Stomach (tissue), 4 donors: ENCODE data around the gene CXCL6.

ENCODE experiments used
- EP300 ChIP-seq: sonication (generic); formaldehyde crosslinking; IDR thresholded peaks from one replicate; pipeline ENCODE4 v1.6.1; 2017; ENCODE audit warnings: antibody characterized with exemption
- POLR2A ChIP-seq, 4 donors: fragments of 450-650 bp; IDR thresholded peaks; one replicate each; pipeline ENCODE4 v1.6.1; 2016; ENCODE audit warnings: antibody characterized with exemption in 4 of 4, control low read depth in 2 of 4, mild to moderate bottlenecking in 1 of 4, moderate library complexity in 1 of 4
- POLR2AphosphoS5 ChIP-seq, 3 donors: sonication (generic); formaldehyde crosslinking; IDR thresholded peaks; one replicate each; pipeline ENCODE4 v1.6.1; 2016; ENCODE audit warnings: antibody characterized with exemption in 3 of 3
- TF ChIP-seq, protein P1 (sequence below), 7 experiments: fragments of 450-650 bp in 4 of 7; fragments of 200-600 bp in 3 of 7; sonication (generic) in 3 of 7; IDR thresholded peaks; one replicate each; pipeline ENCODE4 v1.5.1; 2016 to 2019; ENCODE audit warnings: antibody characterized with exemption in 7 of 7, control low read depth in 2 of 7, mild to moderate bottlenecking in 1 of 7

DNA sequence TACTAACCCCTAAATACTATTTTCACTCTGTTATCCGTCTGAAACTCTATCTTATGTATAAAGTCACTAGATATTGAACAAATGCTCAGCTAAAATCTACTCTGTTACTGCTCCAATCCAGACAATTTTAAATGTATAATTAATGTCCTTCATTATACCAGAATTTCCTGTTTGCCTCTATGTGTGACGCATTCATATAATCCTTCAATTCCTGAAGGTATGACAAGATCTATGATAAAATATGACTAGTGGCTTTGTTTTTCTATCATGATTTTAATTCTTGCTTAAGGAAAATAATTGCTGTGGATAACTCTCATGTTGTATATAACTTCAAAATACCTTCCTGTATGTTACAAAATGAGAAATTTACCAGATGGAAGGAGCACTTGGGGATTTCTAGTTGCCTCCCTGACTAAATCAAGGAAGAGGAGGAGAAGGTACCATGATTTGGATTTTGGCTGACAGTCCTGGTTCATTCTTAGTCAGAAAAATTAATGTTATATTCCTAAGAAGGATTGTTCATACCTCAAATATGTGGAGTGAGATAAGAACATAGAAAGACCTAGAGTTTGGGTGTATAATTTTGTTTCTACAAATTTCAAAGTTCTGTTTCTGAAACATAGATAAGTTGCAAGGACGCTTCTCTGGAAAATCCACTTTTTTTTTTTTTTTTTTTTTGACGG lies 4.9 kb downstream of the CXCL6 start:
- TF ChIP-seq, protein P1, sequence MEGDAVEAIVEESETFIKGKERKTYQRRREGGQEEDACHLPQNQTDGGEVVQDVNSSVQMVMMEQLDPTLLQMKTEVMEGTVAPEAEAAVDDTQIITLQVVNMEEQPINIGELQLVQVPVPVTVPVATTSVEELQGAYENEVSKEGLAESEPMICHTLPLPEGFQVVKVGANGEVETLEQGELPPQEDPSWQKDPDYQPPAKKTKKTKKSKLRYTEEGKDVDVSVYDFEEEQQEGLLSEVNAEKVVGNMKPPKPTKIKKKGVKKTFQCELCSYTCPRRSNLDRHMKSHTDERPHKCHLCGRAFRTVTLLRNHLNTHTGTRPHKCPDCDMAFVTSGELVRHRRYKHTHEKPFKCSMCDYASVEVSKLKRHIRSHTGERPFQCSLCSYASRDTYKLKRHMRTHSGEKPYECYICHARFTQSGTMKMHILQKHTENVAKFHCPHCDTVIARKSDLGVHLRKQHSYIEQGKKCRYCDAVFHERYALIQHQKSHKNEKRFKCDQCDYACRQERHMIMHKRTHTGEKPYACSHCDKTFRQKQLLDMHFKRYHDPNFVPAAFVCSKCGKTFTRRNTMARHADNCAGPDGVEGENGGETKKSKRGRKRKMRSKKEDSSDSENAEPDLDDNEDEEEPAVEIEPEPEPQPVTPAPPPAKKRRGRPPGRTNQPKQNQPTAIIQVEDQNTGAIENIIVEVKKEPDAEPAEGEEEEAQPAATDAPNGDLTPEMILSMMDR (IDR thresholded peaks at IDR 0.05) = no peak
- TF ChIP-seq POLR2AphosphoS5 (IDR thresholded peaks at IDR 0.05) (no peak), POLR2A (IDR thresholded peaks at IDR 0.05) (no peak), EP300 (no peak)
